NT2/D1 (cell line): ENCODE data around the gene HRK.

ENCODE experiments used
- YY1 ChIP-seq: IDR thresholded peaks from 2 replicates; pipeline ENCODE4 v1.6.1; 2011; ENCODE audit not compliant: insufficient read length, insufficient read depth
- ZNF274 ChIP-seq: IDR thresholded peaks from 2 replicates; pipeline ENCODE4 v1.6.1; 2011; ENCODE audit warnings: mild to moderate bottlenecking, low read depth, low read length

- TF ChIP-seq YY1 (no peak), ZNF274 (no peak)
These were observed 4.9 kb downstream of the HRK start for GRCh38 chr12:116876151-116876869.
